Stimulated activated CD8-positive, alpha-beta memory T cell treated with anti-CD3 and anti-CD28 coated beads, Interleukin-15, amount 100 ng/mL, for 48 hours (primary cell): ENCODE measurements around the gene DRC1.

ENCODE experiments used
- DNase-seq, 2 donors: peaks; one replicate each; pipeline ENCODE4 v3.0.0-alpha.2; 2020; ENCODE audit warnings: low read depth in 2 of 2

Gene DRC1

GRCh38 chr2:26492749-26493515 is 91.2 kb downstream of the DRC1 start:
- no peak for DNase-seq

- DNase-seq: no peak
These were observed 91.8 kb downstream of the DRC1 start for GRCh38 chr2:26493566-26493965.

GRCh38 chr2:26494199-26494598 is 92.5 kb downstream of the DRC1 start:
- DNase-seq: no peak

- DNase-seq: no peak
These were observed 93.2 kb downstream of the DRC1 start for GRCh38 chr2:26494891-26495290.

GRCh38 chr2:26495705-26496297 is 94.1 kb downstream of the DRC1 start:
- DNase-seq: no peak

GRCh38 chr2:26500406-26500805 is 98.7 kb downstream of the DRC1 start:
- no peak for DNase-seq

- DNase-seq: peak; percentile 75
These were observed 101.6 kb downstream of the DRC1 start for GRCh38 chr2:26503231-26503880.

GRCh38 chr2:26504002-26504401 is 102.3 kb downstream of the DRC1 start:
- DNase-seq: no peak

- DNase-seq: no peak
These were observed 104.6 kb downstream of the DRC1 start for GRCh38 chr2:26506279-26506678.
